COLO668 (cell line): ENCODE results near the gene NCOA7.

Source experiments
- DNase-seq: peaks from one replicate; lab custom pipeline; 2025; ENCODE audit not compliant: unreplicated experiment; lab: John Stamatoyannopoulos, UW

NCOA7 gene

DNA sequence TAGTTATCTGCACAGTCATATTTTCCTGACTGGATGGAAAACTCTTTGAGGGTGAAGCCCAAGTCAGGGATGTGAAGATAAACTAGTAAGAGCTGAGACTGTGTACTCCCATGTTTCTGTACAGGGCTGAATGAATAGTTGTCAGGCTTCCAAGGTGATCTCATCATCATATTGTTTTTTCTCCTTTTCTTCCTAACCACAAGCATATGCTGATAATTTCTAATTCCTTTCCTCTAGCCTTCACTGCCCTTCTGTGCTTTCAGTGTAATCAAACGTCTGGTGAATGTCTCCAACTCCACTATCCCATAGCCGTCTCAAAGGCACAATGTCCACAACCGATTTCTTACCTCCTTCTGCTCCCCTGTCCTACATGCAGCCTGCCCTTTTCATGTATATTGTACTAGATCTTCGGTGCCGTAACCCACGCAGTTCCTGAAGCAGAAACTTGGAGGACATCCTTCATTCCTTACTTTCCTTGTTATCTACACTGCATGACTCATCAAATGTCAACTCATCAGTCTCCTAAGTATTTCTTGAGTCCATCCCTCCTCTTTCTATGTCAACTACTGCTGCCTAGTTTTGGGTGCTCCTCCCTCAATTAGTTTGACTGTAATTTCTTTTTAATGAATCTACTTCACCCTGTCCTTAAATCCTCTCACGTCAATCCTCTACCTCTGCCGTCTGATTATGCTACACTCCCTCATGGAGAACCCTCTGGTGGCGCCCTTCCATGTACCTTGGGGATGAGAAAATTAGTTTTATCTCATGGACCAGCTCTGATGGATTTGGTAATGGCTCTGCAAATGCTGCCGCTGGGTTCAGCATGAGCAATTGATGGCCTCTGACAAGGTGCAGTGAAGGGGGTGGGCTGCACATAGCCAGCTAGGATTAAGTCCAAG lies 21.9 kb downstream of the NCOA7 start:
- DNase-seq = no peak

DNA sequence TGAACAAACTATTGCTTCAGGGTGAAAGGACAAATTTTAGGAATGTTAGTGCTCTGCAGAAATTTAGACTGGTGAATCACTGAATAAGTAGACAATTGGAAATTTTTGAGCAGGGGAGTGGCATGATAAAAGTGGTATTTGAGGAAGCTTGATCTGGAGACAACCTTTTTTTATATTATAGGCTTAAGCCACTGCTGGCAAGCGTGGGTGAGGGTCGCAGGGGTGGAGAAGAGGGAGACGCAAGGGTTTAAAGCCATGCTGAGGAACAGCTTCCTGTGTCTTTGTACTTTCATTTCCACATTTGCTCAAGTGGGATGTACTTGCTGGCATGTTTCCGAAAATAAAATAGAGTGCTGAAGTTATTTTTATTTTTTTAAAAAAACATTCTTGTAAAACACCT lies 23.7 kb downstream of the NCOA7 start:
- DNase-seq = no peak

DNA sequence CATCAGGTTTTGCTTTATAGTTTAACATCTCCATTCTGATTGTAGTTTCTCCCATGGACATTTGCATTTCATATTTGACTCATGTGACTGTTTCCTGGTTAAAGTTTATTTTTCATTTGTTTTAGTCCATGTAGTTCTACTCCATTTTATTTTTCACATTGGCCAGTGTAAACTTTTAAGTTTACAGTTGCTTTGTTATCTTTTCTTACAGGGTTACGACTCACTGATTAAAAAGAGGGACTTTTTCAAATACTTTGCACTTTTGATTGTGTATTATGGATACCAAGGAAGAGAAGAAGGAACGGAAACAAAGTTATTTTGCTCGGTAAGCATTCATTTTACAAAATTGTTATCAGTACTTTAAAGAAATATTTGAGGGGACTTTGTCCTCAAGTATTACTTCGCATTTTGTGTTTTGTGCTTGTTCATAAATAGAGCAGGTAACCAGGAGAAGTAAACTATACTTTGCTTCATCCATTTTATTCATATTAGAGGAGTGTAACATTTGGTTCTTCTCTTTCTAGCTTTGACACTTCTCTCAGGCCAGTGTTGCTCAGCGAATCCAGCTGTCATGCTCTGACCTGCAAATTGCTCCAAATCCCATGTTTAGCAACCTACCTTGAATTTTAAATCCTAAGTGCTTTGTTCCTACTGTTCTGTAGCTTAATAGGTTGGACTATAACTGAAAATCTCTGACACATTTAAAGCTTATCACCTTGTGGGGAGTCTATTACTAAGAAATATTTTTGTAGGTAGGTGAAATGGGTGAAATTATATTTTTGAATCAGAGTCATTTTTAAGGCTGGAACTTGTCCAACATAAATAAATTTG lies 24.5 kb downstream of the NCOA7 start:
- no peak for DNase-seq

DNA sequence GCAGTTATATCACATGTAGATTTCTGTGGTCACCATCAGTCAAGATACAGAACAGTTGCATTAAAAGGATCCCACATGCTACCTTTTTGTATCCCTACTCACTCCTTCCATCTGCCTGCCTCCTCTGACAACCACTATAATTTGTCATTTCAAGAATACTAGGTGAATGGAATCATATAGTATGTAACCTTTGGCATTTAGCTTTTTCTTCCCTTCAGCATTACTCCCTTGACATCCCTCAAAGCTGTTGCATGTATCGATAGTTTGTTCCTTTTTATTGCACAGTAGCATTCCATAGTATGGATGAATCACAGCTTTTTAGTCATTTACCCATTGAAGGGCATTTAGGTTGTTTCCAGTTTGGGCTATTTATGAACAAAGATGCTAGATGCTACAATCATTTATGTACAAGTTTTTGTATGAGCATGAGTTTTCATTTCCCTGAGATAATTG lies 26.1 kb downstream of the NCOA7 start:
- no peak for DNase-seq

DNA sequence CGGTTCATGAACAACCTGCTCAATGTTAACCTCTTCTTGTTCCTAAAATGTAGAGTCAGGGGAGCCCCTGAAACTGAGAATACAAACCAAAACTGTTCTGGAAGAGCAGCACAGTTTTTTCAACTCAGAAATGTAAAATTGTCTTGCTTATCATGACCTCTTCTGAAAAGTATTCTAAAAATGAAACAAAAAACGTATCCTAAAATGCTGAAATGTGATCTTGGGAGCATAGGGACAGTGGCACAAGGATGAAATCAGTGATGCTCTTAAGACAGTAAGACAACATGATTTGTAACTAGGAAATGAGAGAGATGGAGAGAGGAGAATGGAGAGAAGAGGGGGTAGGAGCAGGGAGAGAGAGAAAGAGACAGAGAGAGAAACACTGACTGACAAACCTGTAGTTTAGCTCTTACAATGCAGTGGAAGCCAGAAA lies 27.5 kb downstream of the NCOA7 start:
- no peak for DNase-seq

DNA sequence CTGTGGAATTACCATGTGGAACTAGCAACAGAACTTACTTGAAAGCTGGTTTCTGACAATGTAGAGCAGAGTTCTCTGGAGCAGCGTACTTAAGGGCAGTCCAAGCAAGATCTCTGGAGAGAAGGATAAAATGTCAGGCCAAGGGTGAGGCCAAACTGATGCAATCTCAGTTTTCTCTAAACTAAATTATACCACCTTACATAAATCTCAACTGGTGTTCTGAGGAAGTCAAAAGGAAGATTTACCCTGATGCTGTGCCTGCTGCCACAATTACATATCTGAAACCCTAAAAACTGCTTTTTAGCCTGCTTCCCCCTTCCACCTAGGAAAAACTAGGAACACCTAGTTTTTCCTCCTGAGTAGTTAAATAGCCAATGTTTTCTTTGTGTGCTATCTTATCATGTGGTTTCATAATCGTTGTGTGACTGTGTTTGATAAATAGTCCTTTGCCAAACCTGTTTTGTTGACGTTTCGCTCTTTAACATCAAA lies 28.1 kb downstream of the NCOA7 start:
- DNase-seq = no peak

DNA sequence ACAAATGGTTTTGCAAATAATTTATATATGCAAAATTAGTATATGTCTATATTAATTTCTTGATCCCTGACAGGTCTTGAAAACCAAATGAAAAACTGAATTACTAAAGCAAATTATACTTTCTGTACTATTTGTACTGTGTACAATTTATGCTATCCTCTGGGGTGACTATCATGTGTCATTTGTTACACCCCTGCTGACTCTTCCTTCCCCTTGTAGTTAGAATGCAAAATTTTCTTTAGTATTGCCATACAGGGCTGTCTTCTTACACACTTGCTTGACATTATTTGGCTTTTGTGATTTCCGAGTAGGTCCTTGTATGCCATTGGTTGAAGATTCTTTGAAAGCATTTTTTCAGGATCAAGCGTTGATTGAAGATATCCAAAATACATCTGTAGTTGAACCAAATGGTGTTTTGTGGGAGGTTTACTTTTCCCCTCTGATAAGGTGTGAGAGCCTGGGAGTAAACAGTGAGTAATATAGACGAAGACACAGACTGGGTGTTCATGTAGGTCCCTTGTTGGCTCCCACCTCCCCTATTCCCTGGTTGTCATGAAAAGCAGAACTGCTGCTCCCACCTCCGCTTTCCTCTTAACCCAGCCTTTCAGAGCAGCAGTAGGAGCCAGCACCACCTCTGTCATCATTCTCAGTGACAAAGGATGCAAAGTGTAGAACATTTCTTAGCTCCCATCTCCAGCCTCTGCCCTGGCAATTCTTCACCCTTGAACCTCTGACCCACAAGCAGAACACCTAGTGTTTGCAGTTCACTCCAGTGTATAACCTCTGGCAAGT lies 29.0 kb downstream of the NCOA7 start:
- DNase-seq = no peak

DNA sequence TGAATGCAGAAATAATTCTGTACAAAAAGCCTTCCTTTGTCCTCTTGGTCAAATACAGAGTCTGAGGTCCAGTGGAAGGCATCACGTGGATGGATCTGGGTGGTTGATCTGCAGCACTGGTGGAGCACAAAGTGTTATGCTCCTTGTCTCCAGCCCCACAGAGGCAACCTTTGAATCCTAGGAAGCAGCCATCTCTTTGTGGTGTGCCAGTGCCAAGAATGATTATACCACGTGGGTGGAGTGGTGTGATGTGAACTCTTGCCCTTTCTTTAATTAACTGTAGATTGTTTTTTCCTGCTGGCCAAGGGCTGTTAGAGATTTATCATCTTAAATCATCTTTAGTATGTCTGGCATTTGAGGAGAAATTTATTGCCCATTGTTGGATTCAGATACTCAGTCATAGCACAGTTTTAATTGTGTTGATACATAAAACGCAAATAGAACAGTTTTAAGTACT lies 31.1 kb downstream of the NCOA7 start:
- DNase-seq = no peak

DNA sequence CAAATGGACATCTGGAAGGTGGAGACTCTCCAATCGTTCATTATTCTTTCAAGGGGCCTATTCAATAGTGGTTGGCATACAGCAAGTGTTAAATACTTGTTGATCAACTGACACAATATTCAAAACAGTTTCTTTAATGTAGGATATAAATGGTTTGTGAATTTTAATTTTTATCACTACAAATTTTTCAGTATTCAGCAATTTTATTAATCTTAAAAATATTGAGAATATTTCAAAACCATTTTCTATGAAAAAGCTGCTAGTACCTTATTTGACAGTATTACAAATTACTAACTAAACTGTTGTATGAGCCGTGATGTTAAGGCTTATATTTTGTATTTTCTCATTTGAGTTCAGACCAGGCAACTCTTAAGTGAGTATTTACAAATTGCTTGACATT lies 32.4 kb downstream of the NCOA7 start:
- DNase-seq = no peak

DNA sequence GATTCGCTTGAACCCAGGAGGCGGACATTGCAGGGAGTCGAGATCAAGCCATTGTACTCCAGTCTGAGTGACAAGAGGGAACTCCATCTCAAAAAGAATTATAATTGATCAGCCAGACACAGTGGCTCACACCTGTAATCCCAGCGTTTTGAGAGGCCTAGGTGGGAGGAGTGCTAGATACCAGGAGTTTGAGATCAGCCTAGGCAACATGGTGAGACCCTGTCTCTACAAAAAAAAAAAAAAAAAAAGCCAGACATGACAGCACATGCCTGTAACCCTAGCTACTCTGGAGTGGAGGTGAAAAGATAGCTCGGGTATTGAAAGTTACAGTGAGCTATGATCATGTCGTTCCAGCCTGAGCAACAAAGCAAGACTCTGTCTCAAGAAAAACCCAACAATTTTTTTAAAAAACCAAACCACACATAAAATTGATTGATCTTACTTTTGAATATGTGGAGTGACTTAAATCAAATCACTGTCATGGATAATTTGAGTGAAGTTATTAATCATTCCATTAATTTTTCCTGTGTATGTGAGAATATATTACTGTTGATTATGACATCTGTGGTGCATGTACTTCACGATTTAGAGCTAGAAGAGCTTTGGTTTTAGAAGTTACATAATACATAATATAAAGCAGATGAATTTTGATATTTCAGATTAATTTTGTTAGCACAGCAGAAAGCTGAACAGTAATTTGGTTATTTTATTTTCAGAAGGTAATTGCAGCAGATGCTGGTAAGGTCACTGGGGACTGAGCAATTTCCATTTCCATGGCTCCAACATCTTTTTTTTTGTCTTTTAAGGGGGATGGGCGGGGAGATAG lies 34.4 kb downstream of the NCOA7 start:
- DNase-seq = no peak

DNA sequence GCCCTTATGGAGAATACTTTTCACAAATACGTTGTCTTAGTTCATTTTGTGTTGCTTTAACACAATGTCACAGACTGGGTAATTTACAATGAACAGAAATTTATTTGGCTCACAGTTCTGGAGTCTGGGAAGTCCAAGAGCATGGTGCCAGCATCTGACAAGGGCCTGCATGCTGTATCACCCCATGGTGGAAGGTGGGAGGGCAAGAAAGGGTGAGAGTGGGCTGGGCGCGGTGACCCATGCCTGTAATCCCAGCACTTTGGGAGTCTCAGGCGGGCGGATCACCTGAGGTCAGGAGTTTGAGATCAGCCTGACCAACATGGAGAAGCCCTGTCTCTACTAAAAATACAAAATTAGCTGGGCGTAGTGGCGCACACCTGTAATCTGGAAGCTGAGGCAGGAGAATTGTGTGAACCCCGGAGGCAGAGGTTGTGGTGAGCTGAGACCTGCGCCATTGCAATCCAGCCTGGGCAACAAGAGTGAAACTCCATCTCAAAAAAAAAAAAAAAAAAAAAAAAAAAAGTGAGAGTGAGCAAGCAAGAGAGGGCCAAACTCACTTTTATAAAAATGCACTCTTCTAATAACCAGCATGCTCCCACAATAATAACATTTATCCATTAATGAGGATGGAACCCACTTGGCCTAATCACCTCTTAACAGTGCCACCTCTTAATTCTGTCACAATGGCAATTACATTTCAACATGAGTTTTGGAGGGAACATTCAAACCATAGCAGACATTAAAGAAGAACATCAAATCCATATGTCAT lies 36.1 kb downstream of the NCOA7 start:
- no peak for DNase-seq

DNA sequence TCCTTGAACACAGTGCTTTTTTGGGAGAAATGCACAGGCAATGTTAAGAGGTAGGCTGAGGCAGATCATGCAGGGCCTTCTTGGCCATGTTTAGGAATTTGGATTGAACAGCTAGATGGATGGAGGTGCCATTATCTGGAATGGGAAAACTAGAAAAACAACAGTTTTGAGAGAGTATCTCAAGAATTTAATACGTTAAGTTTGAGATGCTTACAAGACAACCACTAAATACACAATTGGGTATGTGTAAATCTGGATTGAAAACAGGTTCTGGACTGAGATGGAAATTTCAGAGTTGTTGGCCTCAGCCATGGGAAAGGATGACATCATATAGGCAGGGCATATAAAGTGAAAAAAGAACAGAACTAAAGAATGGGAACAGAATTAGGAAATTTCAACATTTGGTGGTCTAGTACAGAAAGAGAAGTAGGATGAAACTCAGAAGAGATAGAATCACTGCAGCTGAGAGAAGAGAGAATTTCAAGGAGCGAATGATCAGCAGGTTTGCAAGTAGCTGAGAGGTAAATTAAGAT lies 37.1 kb downstream of the NCOA7 start:
- DNase-seq = no peak

DNA sequence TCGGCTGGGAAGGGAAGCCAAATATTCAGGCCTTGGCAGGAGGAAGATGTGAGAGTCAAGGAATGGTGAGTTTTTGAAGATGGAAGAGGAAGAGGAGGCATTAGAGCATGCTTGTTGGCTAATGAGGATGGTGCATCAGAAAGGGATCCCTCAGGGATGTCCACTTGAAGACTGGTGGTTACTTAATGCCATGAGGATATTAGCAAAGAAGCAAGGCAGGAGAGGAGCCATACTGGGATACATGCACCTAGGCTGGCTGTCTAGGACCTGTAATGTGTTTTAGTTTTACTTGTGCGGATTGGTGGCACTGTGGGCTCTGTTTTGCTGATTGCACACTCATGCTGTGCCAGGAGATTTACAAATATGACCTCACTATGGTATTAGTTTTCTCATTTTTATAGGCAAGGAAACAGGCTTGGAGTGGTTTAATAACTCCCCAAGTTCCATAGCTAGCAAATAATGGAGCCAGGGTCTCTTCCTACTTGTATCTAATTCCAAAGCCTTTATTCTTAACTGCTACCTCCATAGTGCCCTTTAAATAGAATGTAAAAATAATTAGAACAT lies 37.8 kb downstream of the NCOA7 start:
- DNase-seq = no peak

DNA sequence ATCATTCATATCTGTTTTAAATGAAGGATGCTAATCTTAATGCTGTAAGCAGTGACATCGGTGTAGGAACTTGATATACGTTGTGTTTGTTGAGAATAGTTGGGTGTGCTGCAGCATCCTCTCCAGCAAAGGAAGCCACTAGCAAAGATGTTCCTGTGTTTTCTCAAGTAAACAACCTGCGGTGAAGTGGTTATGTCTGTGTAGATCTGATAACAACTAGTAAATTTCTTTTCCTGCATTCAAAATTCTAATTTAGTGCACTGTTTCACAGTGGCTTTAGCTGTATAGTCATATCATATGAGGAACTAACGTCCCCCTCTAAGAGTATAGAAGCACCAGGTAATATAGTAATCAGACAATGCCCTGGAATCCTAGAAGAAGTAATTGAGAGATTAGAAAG lies 38.7 kb downstream of the NCOA7 start:
- DNase-seq = no peak

DNA sequence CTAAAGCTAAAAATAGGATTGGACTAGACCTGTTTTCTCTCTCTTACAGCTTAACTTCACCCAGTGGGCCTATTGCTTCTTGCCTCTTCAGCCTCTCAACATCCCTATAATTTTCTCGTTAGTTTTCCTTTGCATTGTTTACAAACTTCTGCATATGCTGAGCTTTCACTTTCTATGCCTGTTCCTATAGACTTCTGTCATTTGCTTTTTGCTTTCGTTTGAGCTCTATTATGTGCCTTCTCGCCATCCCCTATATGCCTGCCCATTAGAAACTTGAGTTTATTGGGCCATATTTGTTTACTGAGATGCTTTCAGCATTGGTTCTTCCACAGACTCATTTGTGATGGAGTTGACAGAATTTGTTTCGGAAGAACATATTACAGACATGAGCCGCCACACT lies 40.9 kb downstream of the NCOA7 start:
- DNase-seq = no peak

DNA sequence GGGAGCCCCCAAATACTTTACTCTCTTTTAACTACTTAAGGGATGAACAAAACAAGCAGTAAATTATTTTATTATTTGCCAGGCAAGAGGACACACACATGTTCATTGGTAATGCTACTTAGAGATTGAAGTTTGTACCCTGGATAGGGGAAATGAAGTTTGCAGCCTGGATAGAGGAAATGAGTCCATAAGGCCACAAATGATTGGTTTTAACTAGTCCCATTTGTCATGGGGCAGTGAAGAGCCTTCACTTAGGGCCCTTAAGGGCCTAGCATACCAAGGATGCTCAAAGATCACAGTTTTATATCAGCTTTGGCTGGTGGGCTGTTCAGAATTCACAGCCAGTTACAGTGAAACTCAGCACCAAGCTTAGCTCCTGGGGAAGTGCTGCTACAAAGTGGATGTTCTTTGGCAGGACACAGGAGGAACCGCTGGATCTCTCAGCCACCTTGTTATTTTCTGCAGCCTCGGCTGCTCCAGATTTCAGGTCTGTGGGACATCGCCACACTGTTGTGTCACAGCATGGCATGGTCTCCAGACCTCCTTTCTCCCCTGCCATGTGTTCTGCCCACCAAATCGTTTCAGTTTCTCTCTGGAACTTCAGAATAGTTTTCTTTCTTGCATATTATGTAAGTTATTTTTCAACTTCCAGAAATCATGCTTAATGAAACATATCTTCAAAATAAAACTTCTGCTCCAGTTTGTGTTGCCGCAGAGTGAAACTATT lies 41.8 kb downstream of the NCOA7 start:
- DNase-seq = no peak

DNA sequence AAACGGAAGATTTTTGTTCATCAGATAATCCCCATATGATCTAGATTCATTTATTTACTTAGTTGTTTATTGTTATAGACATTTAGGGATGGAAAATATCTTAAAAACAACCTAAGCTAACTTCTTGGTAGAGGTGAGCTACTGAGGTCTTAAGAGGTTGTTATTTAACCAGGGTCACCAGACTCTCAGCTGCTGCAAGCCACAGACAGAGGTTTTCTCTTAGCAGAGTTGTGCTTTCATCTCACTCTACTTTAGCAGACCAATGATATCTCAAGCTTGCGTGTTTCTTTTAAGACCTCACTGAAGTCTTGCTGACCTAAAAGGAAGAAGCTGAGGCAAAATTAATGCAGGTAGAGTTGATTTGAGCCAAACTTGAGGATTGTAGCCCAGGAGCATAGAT lies 43.6 kb downstream of the NCOA7 start:
- DNase-seq = no peak

DNA sequence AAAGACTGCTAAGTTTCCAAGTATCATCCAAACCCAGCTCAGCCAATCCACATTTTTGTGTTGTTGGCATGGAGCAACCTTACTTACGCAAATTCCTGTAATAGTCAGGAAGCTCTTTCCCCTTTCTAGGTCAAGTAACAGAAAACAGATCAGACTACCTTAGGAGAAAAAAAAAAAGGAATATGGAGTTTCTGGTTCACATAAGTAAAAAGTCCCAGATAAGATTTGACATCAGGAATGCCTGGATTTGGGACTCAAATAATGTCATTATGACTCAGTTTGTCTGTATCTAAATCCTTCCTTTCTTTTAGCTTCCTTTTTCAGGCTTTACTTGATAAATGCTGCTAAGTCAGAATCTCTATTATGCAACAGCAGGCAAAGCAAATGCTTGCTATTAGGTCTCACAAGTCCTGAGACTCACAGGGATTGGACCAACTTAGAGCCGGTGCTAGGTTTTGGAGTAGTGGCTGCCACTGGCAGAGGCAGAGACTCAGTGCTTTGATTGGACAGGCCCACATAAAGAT lies 44.5 kb downstream of the NCOA7 start:
- no peak for DNase-seq
